Mesangial cell (primary cell): ENCODE data around the gene PLA2G5. TPM values are rescaled to one million over a fixed set of nuclear protein-coding genes. Genes with fewer than 3 reads are reported as not detected.

ENCODE experiments used
- total RNA-seq: library from RNA; depleted of rRNA; stranded (reverse); fragments of >200 nt; gene quantifications from 2 replicates; pipeline ENCODE4 v1.2.3, GENCODE V29; 2015

The PLA2G5 gene, protein sequence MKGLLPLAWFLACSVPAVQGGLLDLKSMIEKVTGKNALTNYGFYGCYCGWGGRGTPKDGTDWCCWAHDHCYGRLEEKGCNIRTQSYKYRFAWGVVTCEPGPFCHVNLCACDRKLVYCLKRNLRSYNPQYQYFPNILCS
- not detected in 2 replicates for total RNA-seq

DNA sequence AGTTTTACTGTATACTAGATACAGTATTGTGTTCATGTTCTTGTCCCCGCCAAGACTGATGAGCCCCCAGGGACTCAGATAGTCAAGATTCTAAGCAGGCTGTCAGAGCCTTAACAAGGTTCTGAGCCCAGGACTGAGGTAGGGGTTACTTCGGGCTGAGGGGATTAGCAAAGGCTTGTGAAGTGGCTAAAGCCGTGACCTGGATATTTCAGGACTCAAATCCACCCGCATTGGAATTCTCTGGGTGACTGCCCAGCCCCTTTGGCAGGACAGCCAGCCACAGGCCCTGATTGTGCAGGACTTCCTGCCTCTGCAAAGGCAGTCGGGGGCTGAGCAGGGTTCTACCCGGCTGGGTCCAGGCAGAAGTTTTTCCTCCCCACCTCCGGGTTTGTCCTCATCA lies at the start of gene PLA2G5:
Gene PLA2G5 (plus strand): TSS at position 321 of the 400 bp plus-strand sequence. CDS start 14,637 bp downstream, outside the sequence.

DNA sequence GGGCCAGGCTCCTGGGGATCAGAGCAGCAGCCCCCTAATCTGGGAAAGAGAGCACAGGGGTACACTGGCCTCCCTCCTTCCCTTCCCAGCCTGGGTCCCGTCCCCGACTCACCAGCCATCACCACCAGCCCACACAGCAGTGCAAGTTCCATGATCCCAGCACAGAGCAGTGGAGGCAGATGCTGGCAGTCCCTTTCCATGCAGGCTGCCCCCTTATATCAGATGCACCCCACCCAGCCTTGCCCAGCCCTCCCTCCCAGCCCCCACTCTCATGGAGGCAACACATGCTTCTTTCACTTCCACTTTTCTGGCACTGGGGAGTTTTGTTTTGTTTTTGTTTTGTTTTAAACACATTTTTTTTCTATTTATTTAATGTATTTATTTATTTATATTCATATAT lies 49.4 kb downstream of the PLA2G5 start, which contains the start of gene PLA2G2D:
Gene PLA2G2D (minus strand): TSS at position 190 of the 400 bp plus-strand sequence. CDS start 38 bp downstream, at position 152.

GRCh38 chr1:20138961-20139550 lies 69.1 kb downstream of the PLA2G5 start, which contains the start of gene PLA2G2F:
Gene PLA2G2F, plus strand, starts transcription at chr1:20139323. Its CDS starts 105 bp downstream, at chr1:20139428.

Other genes starting within 250 kb of the PLA2G5 start
- 1.9 and 2.1 TPM in 2 replicates for gene OTUD3, start 187.8 kb upstream of the PLA2G5 start, total RNA-seq
- gene PLA2G2E, start 146.6 kb upstream of the PLA2G5 start, total RNA-seq: not detected in 2 replicates
- not detected in 2 replicates for gene PLA2G2A, start 90.6 kb upstream of the PLA2G5 start, total RNA-seq
- not detected in 2 replicates for gene PLA2G2D, start 49.3 kb downstream of the PLA2G5 start, total RNA-seq
- not detected in 2 replicates for gene PLA2G2F, start 69.1 kb downstream of the PLA2G5 start, total RNA-seq
- under 0.01 and 0.13 TPM in 2 replicates for gene UBXN10, start 115.9 kb downstream of the PLA2G5 start, total RNA-seq
- gene PLA2G2C, start 116.3 kb downstream of the PLA2G5 start, total RNA-seq: not detected in 2 replicates
- gene VWA5B1, start 220.7 kb downstream of the PLA2G5 start, total RNA-seq: not detected in 2 replicates